Keratinocyte (primary cell): Measurements from ENCODE around the gene PLXDC2.

Source experiments
- CTCF ChIP-seq, 3 experiments: IDR thresholded peaks in 1 of 3; conservative IDR thresholded peaks in 1 of 3; optimal IDR thresholded peaks in 1 of 3; 2 replicates in 2 of 3; 3 replicates in 1 of 3; pipeline versions ENCODE3 to v1.5.1; 2011; ENCODE audit warnings: low read length in 3 of 3, mild to moderate bottlenecking in 3 of 3, moderate library complexity in 2 of 3, control low read depth in 1 of 3, inconsistent platforms in 1 of 3; ENCODE audit not compliant: insufficient read depth in 2 of 3; ENCODE audit errors: extremely low read depth in 1 of 3
- EZH2 ChIP-seq: IDR thresholded peaks from one replicate; pipeline ENCODE4 v1.6.1; 2012; ENCODE audit warnings: inconsistent platforms, mild to moderate bottlenecking, low read length, moderate library complexity

- TF ChIP-seq EZH2, result no peak
- TF ChIP-seq CTCF (optimal IDR thresholded peaks at IDR 0.05 in 1 of 3, IDR thresholded peaks at IDR 0.05 in 1 of 3, conservative IDR thresholded peaks at IDR 0.05 in 1 of 3; ENCODE audit: extremely low read depth in 1 of 3, insufficient read depth in 2 of 3, low read length in 3 of 3), result no peak
These were observed 189.4 kb downstream of the PLXDC2 start for GRCh38 chr10:20005638-20006037.
